Type B pancreatic cell (in vitro differentiated cells): ENCODE measurements around the gene TCEAL1. TPM values are rescaled to one million over a fixed set of nuclear protein-coding genes. Genes with fewer than 3 reads are reported as not detected.
"Not testable (repeated sequence)": the region's sequence is repeated elsewhere in the genome, so short reads cannot be mapped to it uniquely, and the experiment has no call there.

Source experiments
- DNase-seq: peaks from one replicate; pipeline ENCODE4 v3.0.0; 2021; ENCODE audit warnings: mixed read lengths; ENCODE audit not compliant: unreplicated experiment; ENCODE audit errors: extremely low spot score
- H3K27ac Mint-ChIP-seq: 2 replicates; pipeline ENCODE4 v1.8.0; 2021; ENCODE audit warnings: mild to moderate bottlenecking, mixed read lengths
- H3K27me3 Mint-ChIP-seq: 2 replicates; pipeline ENCODE4 v1.8.0; 2021; ENCODE audit warnings: mixed read lengths
- H3K36me3 Mint-ChIP-seq: 2 replicates; pipeline ENCODE4 v1.8.0; 2021; ENCODE audit warnings: mixed read lengths
- H3K4me1 Mint-ChIP-seq: one replicate; pipeline ENCODE4 v1.8.0; 2021; ENCODE audit warnings: mixed read lengths; ENCODE audit not compliant: unreplicated experiment
- H3K4me3 Mint-ChIP-seq: 2 replicates; pipeline ENCODE4 v1.8.0; 2021; ENCODE audit warnings: mild to moderate bottlenecking, mixed read lengths
- H3K9me3 Mint-ChIP-seq: 2 replicates; pipeline ENCODE4 v1.8.0; 2021; ENCODE audit warnings: mixed read lengths
- CTCF ChIP-seq: fragments of 200-600 bp; sonication (generic); conservative IDR thresholded peaks from 2 replicates; pipeline ENCODE4 v1.5.0; 2021; ENCODE audit warnings: antibody characterized with exemption, mild to moderate bottlenecking
- long read RNA-seq: library from polyadenylated mRNA; unstranded; transcript quantifications from one replicate; pipeline ENCODE4 v2.0.0, GENCODE V29; 2020
- total RNA-seq: library from RNA; stranded (reverse); gene quantifications from 2 replicates; pipeline ENCODE4 v1.2.1, GENCODE V29; 2021; ENCODE audit warnings: low replicate concordance

The TCEAL1 gene
- 16.9 and 22.3 TPM in 2 replicates for total RNA-seq
- long read RNA-seq, transcript TCEAL1-201 (3 exons, 1,164 nt), result major isoform, 17 of 51 reads
- long read RNA-seq, partial matches to known transcripts, result 9 of 51 reads
- long read RNA-seq, other reads (novel, unspliced or antisense), result 19 of 51 reads

DNA sequence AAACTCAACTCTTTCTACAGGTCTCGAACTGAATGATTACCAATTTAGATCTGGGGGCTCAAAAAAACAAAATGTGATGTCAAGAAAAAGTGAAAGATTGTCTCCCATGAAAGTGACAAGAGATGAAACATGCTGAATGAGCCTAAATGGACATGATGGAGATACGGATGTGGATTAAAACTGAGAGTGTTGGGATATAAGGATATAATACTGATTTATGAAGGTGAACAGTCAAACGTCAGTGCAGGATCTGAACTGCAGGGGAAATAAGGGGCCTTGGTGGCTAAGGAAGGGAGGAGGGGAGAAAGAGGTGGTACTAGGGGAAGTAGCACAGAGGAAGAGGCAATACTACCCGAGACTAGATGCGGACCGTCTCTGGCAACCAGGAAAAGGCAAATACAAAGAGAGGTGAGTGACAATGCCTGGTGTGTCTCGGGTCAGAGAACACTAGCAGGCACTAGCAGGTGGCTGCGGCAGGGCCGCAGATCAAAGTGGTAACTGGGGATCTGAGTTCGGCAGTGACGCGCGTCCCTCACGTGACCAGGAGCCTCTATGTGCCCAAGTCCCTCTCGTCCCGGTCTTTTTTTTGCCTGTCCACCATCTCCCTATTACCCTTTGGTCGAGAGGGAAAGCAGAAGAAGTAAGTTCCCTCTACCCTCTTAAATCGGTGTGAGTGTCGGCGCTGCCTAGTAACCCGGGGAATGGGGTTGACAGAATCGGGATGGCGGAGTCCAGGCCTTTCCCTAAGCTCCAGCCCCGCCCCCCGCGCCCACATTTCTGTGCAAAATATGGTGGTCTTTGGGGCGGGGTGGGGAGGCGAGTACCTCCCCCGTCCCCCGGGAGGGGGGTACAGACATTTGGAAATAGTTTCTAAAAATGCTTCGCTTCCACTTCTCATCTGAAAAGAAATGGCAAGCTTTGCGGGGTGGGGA is at the start of gene TCEAL1:
Gene TCEAL1, plus strand, starts transcription at position 590 of the 932 bp plus-strand sequence. CDS start 942 bp downstream, outside the sequence.
- H3K27me3 Mint-ChIP-seq, result no peaks in the 10 kb centered on the region
- no peaks in the 10 kb centered on the region for H3K36me3 Mint-ChIP-seq
- TF ChIP-seq CTCF, result no peak
- no peaks in the 10 kb centered on the region for H3K9me3 Mint-ChIP-seq
- DNase-seq, result no peak
- peak within 1 kb of the TSS; percentile 76 for H3K27ac Mint-ChIP-seq
- H3K4me1 Mint-ChIP-seq, result peaks cover 5% of the 10 kb centered on the region
- H3K4me3 Mint-ChIP-seq, result peak within 1 kb of the TSS; percentile 87

DNA sequence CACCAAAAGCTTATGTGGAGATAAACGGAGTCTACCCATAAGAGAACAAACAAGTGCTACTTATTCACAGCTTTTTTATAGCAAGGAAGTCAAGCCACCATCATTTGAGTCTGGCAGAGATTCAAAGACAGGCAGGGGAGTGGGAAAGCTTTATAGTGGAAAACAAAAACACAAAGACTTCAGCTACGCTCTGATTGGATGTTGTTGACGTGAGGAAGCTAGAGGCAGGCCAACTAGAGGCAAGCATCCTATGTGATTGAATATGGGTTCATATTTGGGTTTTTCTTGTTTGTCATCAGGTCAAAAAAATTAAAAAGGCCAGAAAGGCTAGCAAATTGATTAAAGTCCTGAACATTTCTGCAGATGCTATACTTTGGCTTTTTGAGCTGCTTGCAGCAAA is 44.2 kb upstream of the TCEAL1 start:
- H3K9me3 Mint-ChIP-seq, result no peaks in the 10 kb centered on the region
- no peaks in the 10 kb centered on the region for H3K36me3 Mint-ChIP-seq
- no peaks in the 10 kb centered on the region for H3K27me3 Mint-ChIP-seq
- no peaks in the 10 kb centered on the region for H3K4me1 Mint-ChIP-seq
- H3K4me3 Mint-ChIP-seq, result peak overlapping the region; percentile 95
- DNase-seq, result no peak
- H3K27ac Mint-ChIP-seq, result no peak overlapping the region
- no peak for TF ChIP-seq CTCF

GRCh38 chrX:103585411-103586313 is 43.1 kb upstream of the TCEAL1 start, which contains the start of gene TCEAL4:
TCEAL4 (plus strand) TSS chrX:103585515; CDS start chrX:103586676, 1,161 bp downstream.
- H3K27me3 Mint-ChIP-seq, result no peaks in the 10 kb centered on the region
- no peak for TF ChIP-seq CTCF
- H3K4me3 Mint-ChIP-seq, result peak within 1 kb of the TSS; percentile 95
- H3K4me1 Mint-ChIP-seq, result no peaks in the 10 kb centered on the region
- no peaks in the 10 kb centered on the region for H3K9me3 Mint-ChIP-seq
- H3K36me3 Mint-ChIP-seq, result no peaks in the 10 kb centered on the region
- no peak for DNase-seq
- H3K27ac Mint-ChIP-seq, result peak within 1 kb of the TSS; percentile 86

GRCh38 chrX:103586314-103586646 is 42.5 kb upstream of the TCEAL1 start:
- no peaks in the 10 kb centered on the region for H3K4me1 Mint-ChIP-seq
- no peaks in the 10 kb centered on the region for H3K9me3 Mint-ChIP-seq
- no peaks in the 10 kb centered on the region for H3K27me3 Mint-ChIP-seq
- peak overlapping the region; percentile 95 for H3K4me3 Mint-ChIP-seq
- no peak for TF ChIP-seq CTCF
- H3K27ac Mint-ChIP-seq, result peak overlapping the region; percentile 86
- no peaks in the 10 kb centered on the region for H3K36me3 Mint-ChIP-seq
- no peak for DNase-seq

DNA sequence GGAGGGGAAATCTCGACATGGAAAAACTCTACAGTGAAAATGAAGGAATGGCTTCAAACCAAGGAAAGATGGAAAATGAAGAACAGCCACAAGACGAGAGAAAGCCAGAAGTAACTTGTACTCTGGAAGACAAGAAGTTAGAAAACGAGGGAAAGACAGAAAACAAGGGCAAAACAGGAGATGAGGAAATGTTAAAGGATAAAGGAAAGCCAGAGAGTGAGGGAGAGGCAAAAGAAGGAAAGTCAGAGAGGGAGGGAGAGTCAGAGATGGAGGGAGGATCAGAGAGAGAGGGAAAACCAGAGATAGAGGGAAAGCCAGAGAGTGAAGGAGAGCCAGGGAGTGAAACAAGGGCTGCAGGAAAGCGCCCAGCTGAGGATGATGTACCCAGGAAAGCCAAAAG is 42.1 kb upstream of the TCEAL1 start:
- H3K9me3 Mint-ChIP-seq, result no peaks in the 10 kb centered on the region
- no peaks in the 10 kb centered on the region for H3K27me3 Mint-ChIP-seq

DNA sequence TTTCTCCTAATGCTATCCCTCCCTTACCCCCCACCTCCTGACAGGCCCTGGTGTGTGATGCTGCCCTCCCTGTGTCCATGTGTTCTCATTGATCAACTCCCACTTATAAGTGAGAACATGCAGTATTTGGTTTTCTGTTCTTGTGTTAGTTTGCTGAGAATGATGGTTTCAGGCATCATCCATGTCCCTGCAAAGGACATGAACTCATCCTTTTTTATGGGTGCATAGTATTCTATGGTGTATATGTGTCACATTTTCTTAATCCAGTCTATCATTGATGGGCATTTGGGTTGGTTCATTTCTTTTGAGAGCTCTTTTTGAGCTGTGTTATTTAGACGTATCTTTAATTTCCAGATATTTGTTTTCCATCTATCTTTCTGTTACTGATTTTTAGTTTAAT is 36.5 kb upstream of the TCEAL1 start:
- not testable (repeated sequence) for H3K27me3 Mint-ChIP-seq

More for the DNA sequence above, 42.1 kb upstream of the TCEAL1 start:
- no peaks in the 10 kb centered on the region for H3K4me1 Mint-ChIP-seq
- no peaks in the 10 kb centered on the region for H3K36me3 Mint-ChIP-seq
- H3K27ac Mint-ChIP-seq, result peak overlapping the region; percentile 86
- TF ChIP-seq CTCF, result no peak
- no peak for DNase-seq
- H3K4me3 Mint-ChIP-seq, result peak overlapping the region; percentile 95

DNA sequence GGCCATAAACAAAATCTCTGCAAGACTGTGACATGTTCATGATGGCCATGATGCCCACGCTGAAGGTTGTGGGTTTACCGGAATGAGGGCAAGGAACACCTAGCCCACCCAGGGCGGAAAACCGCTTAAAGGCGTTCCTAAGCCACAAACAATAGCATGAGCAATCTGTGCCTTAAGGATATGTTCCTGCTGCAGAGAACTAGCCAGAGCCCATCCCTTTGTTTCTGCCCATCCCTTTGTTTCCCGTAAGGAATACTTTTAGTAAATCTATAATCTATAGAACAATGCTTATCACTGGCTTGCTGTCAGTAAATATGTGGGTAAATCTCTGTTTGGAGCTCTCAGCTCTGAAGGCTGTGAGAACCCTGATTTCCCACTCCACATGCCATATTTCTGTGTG is 33.6 kb upstream of the TCEAL1 start:
- peaks cover 15% of the 10 kb centered on the region for H3K36me3 Mint-ChIP-seq

More for the DNA sequence above, 36.5 kb upstream of the TCEAL1 start:
- H3K36me3 Mint-ChIP-seq, result peaks cover 15% of the 10 kb centered on the region
- H3K27ac Mint-ChIP-seq, H3K4me3 Mint-ChIP-seq, H3K4me1 Mint-ChIP-seq, H3K9me3 Mint-ChIP-seq, DNase-seq: not testable (repeated sequence)

More for the DNA sequence above, 33.6 kb upstream of the TCEAL1 start:
- H3K4me3 Mint-ChIP-seq, H3K27me3 Mint-ChIP-seq, H3K9me3 Mint-ChIP-seq, H3K27ac Mint-ChIP-seq, DNase-seq, H3K4me1 Mint-ChIP-seq: not testable (repeated sequence)
